Thoracic aorta (tissue), 2 donors: ENCODE measurements around the gene TRMT11. TPM values are rescaled to one million over a fixed set of nuclear protein-coding genes. Genes with fewer than 3 reads are reported as not detected.
"Not testable (repeated sequence)": the region's sequence is repeated elsewhere in the genome, so short reads cannot be mapped to it uniquely, and the experiment has no call there.

Source experiments
- ATAC-seq: fragments of 150-250 bp; one replicate; pipeline ENCODE4 v1.8.0; 2017; ENCODE audit warnings: low read depth; ENCODE audit not compliant: insufficient number of reproducible peaks, low FRiP score
- DNase-seq: peaks from one replicate; pipeline ENCODE4 v3.0.0-alpha.2; 2020; ENCODE audit warnings: low spot score
- H3K27ac ChIP-seq, 2 donors: fragments of 200-600 bp; sonication (generic); 1 replicate in 1 of 2; 2 replicates in 1 of 2; pipeline ENCODE4 v1.5.1; 2016; ENCODE audit warnings: mild to moderate bottlenecking in 2 of 2, moderate library complexity in 2 of 2
- H3K27me3 ChIP-seq: fragments of 200-600 bp; sonication (generic); replicated peaks from 2 replicates; pipeline ENCODE4 v1.6.0; 2016; ENCODE audit warnings: mild to moderate bottlenecking; ENCODE audit not compliant: insufficient read depth
- H3K36me3 ChIP-seq: fragments of 200-600 bp; sonication (generic); one replicate; pipeline ENCODE4 v1.5.1; 2016
- H3K4me1 ChIP-seq, 2 donors: fragments of 200-600 bp; sonication (generic); 1 replicate in 1 of 2; 2 replicates in 1 of 2; pipeline versions ENCODE4 v1.5.1 to v1.6.0; 2016; ENCODE audit warnings: low read depth in 2 of 2, mild to moderate bottlenecking in 1 of 2; ENCODE audit not compliant: control insufficient read depth in 1 of 2
- H3K4me3 ChIP-seq: fragments of 200-600 bp; sonication (generic); 2 replicates; pipeline ENCODE4 v1.5.1; 2016; ENCODE audit warnings: mild to moderate bottlenecking
- H3K9me3 ChIP-seq: fragments of 200-600 bp; sonication (generic); 2 replicates; pipeline ENCODE4 v1.5.1; 2016
- CTCF ChIP-seq: fragments of 200-600 bp; sonication (generic); IDR thresholded peaks from one replicate; pipeline ENCODE4 v1.5.1; 2019; ENCODE audit warnings: antibody characterized with exemption
- total RNA-seq, 2 donors: library from RNA; depleted of rRNA; stranded (reverse); fragments of >200 nt; gene quantifications; one replicate each; pipeline versions ENCODE4 v1.1.0 to v1.2.3, GENCODE V29; 2016

TRMT11 gene
- total RNA-seq, 2 donors from 2014 or later: 33.6 to 54.0 TPM

- H3K4me1 ChIP-seq: no peaks in the 10 kb centered on the region
- DNase-seq: no peak
- H3K27me3 ChIP-seq: no peaks in the 10 kb centered on the region
- TF ChIP-seq CTCF: no peak
- ATAC-seq: no peak
- no peaks in the 10 kb centered on the region for H3K36me3 ChIP-seq
- H3K9me3 ChIP-seq: no peaks in the 10 kb centered on the region
- no peak overlapping the region for H3K4me3 ChIP-seq
- no peak overlapping the region for H3K27ac ChIP-seq
Observed at GRCh38 chr6:126054802-126055201, 68.5 kb downstream of the TRMT11 start.

GRCh38 chr6:126055449-126055848, 69.1 kb downstream of the TRMT11 start:
- no peak for TF ChIP-seq CTCF
- peaks cover 0 to under 1% of the 10 kb centered on the region in 2 donors for H3K4me1 ChIP-seq
- no peaks in the 10 kb centered on the region for H3K9me3 ChIP-seq
- no peaks in the 10 kb centered on the region for H3K27me3 ChIP-seq
- H3K36me3 ChIP-seq: no peaks in the 10 kb centered on the region
- DNase-seq (no peak), ATAC-seq (no peak)
- H3K4me3 ChIP-seq: no peak overlapping the region
- no peak overlapping the region for H3K27ac ChIP-seq

- Histone ChIP-seq H3K27ac (no peak overlapping the region), H3K9me3 (no peaks in the 10 kb centered on the region), H3K4me3 (no peak overlapping the region), H3K27me3 (no peaks in the 10 kb centered on the region), H3K36me3 (no peaks in the 10 kb centered on the region), H3K4me1 (peaks cover 0 to 2% of the 10 kb centered on the region in 2 donors)
- TF ChIP-seq CTCF: no peak
- ATAC-seq: no peak
- DNase-seq: no peak
Observed at GRCh38 chr6:126056355-126057004, 70.1 kb downstream of the TRMT11 start.

- DNase-seq, H3K36me3 ChIP-seq, ATAC-seq, H3K27me3 ChIP-seq, H3K4me1 ChIP-seq, H3K9me3 ChIP-seq, H3K27ac ChIP-seq, H3K4me3 ChIP-seq: not testable (repeated sequence)
Observed at GRCh38 chr6:126058085-126058484, 71.7 kb downstream of the TRMT11 start.

GRCh38 chr6:126060400-126060799, 74.1 kb downstream of the TRMT11 start:
- TF ChIP-seq CTCF: no peak
- no peak for ATAC-seq
- no peaks in the 10 kb centered on the region for H3K36me3 ChIP-seq
- H3K4me3 ChIP-seq: no peak overlapping the region
- DNase-seq: no peak
- H3K9me3 ChIP-seq: no peaks in the 10 kb centered on the region
- H3K27ac ChIP-seq: peak overlapping the region in 1 of 2 donors; percentile 43
- no peaks in the 10 kb centered on the region for H3K27me3 ChIP-seq
- H3K4me1 ChIP-seq: peaks cover 0 to 2% of the 10 kb centered on the region in 2 donors
